HG03469 (cell line): ENCODE measurements around the gene RENBP.

Source experiments
- ATAC-seq: cut with Tn5 transposase; IDR thresholded peaks from one replicate; pipeline ENCODE4 v1.9.1; 2021; ENCODE audit warnings: mild to moderate bottlenecking, moderate library complexity, moderate number of reproducible peaks; ENCODE audit not compliant: unreplicated experiment

The RENBP gene

GRCh38 chrX:153934762-153935325, 9.6 kb downstream of the RENBP start, which contains the start of gene NAA10:
NAA10 (minus strand) TSS chrX:153935037; CDS start chrX:153934904, 133 bp downstream.
- no peak for ATAC-seq

GRCh38 chrX:153934148-153934761, 10.2 kb downstream of the RENBP start:
- ATAC-seq = no peak

- ATAC-seq = no peak
Observed at GRCh38 chrX:153933748-153934147, 10.7 kb downstream of the RENBP start.

GRCh38 chrX:153932220-153932915, 12.1 kb downstream of the RENBP start:
- no peak for ATAC-seq

- no peak for ATAC-seq
Observed at GRCh38 chrX:153931748-153932147, 12.7 kb downstream of the RENBP start.

GRCh38 chrX:153931151-153931550, 13.3 kb downstream of the RENBP start:
- no peak for ATAC-seq

- no peak for ATAC-seq
Observed at GRCh38 chrX:153930011-153930910, 14.2 kb downstream of the RENBP start.

GRCh38 chrX:153929576-153929975, 14.9 kb downstream of the RENBP start:
- no peak for ATAC-seq

- ATAC-seq = no peak
Observed at GRCh38 chrX:153928846-153929245, 15.6 kb downstream of the RENBP start.

- peak; percentile 66 for ATAC-seq
Observed at GRCh38 chrX:153927922-153928760, 16.3 kb downstream of the RENBP start.

GRCh38 chrX:153927672-153927921, 16.8 kb downstream of the RENBP start:
- ATAC-seq = no peak

GRCh38 chrX:153926858-153927671, 17.4 kb downstream of the RENBP start:
- ATAC-seq = no peak

GRCh38 chrX:153926552-153926857, 17.9 kb downstream of the RENBP start:
- ATAC-seq = no peak

- no peak for ATAC-seq
Observed at GRCh38 chrX:153925739-153926551, 18.5 kb downstream of the RENBP start, which contains the start of gene ARHGAP4. ARHGAP4 (minus strand) TSS chrX:153926264; CDS start chrX:153926202, 62 bp downstream.

GRCh38 chrX:153925387-153925738, 19.1 kb downstream of the RENBP start:
- no peak for ATAC-seq

- no peak for ATAC-seq
Observed at GRCh38 chrX:153924149-153924861, 20.1 kb downstream of the RENBP start.

GRCh38 chrX:153922932-153923857, 21.2 kb downstream of the RENBP start:
- no peak for ATAC-seq
